ENCODE measurements around the gene DGKG.

DGKG gene

DNA sequence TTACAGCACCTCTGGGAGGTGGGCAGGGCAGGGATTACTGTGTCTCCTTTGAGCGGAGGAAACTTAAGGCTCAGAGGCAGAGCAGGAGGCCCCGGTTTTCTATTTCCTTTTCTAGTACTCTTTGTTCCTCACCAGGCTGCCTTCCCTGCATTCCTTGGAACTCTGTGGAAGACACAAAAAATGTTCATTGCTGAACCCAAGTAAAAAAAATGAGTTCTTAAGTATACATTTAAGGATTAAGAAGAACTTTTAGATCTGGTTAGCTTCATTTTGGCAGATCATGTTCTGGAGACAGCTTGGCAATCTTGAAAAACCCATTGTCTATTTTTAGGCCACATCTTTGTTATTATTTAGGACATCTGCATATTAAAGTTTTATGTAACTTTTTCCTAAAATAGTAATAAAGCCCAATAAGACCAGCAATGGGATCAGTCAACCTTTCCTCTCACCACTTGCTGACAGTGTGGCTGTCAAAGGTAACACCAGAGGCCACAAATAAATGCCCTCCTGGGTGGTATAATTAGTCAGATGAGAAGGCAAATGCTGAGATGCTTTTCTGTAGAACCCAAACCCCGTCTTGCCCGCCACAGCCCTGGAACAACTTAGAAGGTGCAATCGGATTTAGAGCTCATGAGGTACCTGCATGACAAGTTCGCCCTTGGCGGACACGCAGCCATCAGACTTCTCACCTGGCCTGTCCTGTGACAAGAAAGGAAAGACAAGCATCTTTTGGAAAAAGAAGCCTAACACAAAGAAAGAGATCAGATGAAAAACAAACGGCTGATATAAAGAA, 97.2 kb downstream of the DGKG start:
- Histone ChIP-seq H3K9me2 (replicated peaks; ENCODE audit: control insufficient read depth, low read length) (no peaks in the 10 kb centered on the region), H3K4me2 (ENCODE audit: low read length) (no peak overlapping the region), H3K36me3 (ENCODE audit: control insufficient read depth, low read length) (no peaks in the 10 kb centered on the region), H3K27ac (ENCODE audit: low read depth, low read length) (no peak overlapping the region), H3K4me1 (ENCODE audit: control insufficient read depth, low read length) (peaks cover 2% of the 10 kb centered on the region; the same call in 1 of the 2 replicates), H3F3A (ENCODE audit: control insufficient read depth, insufficient read depth) (no peaks in the 10 kb centered on the region), H3K9me3 (ENCODE audit: control insufficient read depth, insufficient read depth, low read length) (no peaks in the 10 kb centered on the region), H3K79me2 (ENCODE audit: control insufficient read depth, low read length) (no peaks in the 10 kb centered on the region), H3K27me3 (ENCODE audit: control insufficient read depth, low read length) (peaks cover 4% of the 10 kb centered on the region), H4K20me1 (ENCODE audit: control insufficient read depth, insufficient read depth, low read depth, low read length) (no peaks in the 10 kb centered on the region), H3K4me3 (ENCODE audit: low read length) (no peak overlapping the region)
- TF ChIP-seq EZH2phosphoT487 (IDR thresholded peaks at IDR 0.05; ENCODE audit: borderline replicate concordance, low read length), result no peak
- no peak for TF ChIP-seq CTCF (IDR thresholded peaks at IDR 0.05; ENCODE audit: low read depth, low read length, poor library complexity, severe bottlenecking)

- H4K20me1 ChIP-seq (ENCODE audit: control insufficient read depth, insufficient read depth, low read depth, low read length), result no peaks in the 10 kb centered on the region
- H3K4me2 ChIP-seq (ENCODE audit: low read length), result no peak overlapping the region
- H3K4me1 ChIP-seq (ENCODE audit: control insufficient read depth, low read length), result peaks cover 4% of the 10 kb centered on the region; the same call in 1 of the 2 replicates
- no peaks in the 10 kb centered on the region for H3K36me3 ChIP-seq (ENCODE audit: control insufficient read depth, low read length)
- H3K9me2 ChIP-seq (replicated peaks; ENCODE audit: control insufficient read depth, low read length), result no peaks in the 10 kb centered on the region
- H3K4me3 ChIP-seq (ENCODE audit: low read length), result no peak overlapping the region
- H3K79me2 ChIP-seq (ENCODE audit: control insufficient read depth, low read length), result no peaks in the 10 kb centered on the region
- no peak overlapping the region for H3K27ac ChIP-seq (ENCODE audit: low read depth, low read length)
- H3F3A ChIP-seq (ENCODE audit: control insufficient read depth, insufficient read depth), result no peaks in the 10 kb centered on the region
- TF ChIP-seq EZH2phosphoT487 (IDR thresholded peaks at IDR 0.05; ENCODE audit: borderline replicate concordance, low read length), result no peak
- TF ChIP-seq CTCF (IDR thresholded peaks at IDR 0.05; ENCODE audit: low read depth, low read length, poor library complexity, severe bottlenecking), result peak; percentile 45
- H3K9me3 ChIP-seq (ENCODE audit: control insufficient read depth, insufficient read depth, low read length), result no peaks in the 10 kb centered on the region
- no peaks in the 10 kb centered on the region for H3K27me3 ChIP-seq (ENCODE audit: control insufficient read depth, low read length)
Observed at GRCh38 chr3:186261638-186262037, 100.4 kb downstream of the DGKG start.

DNA sequence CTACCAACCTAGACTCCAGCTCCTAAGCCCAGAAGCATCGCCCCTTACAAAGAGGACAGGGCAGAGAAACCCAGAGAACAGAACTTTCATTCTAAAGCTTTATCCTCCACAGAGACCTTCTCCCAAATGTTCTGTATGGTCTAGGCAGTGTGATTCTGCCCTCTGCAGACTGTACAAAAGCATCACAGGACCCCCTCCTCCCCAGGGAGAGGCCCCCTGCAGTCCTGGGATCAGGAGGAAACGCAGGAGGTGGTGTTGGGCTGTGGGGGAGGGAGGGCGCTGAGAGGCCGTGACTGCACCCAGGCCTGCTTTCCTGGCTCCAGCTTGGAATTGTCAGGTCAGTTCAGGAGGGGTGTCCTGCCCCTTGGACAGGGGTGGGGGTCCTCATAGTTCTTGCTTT, 101.3 kb downstream of the DGKG start:
- H3K9me3 ChIP-seq (ENCODE audit: control insufficient read depth, insufficient read depth, low read length), result no peaks in the 10 kb centered on the region
- no peaks in the 10 kb centered on the region for H3K36me3 ChIP-seq (ENCODE audit: control insufficient read depth, low read length)
- H3K79me2 ChIP-seq (ENCODE audit: control insufficient read depth, low read length), result no peaks in the 10 kb centered on the region
- no peaks in the 10 kb centered on the region for H3K9me2 ChIP-seq (replicated peaks; ENCODE audit: control insufficient read depth, low read length)
- TF ChIP-seq EZH2phosphoT487 (IDR thresholded peaks at IDR 0.05; ENCODE audit: borderline replicate concordance, low read length), result no peak
- TF ChIP-seq CTCF (IDR thresholded peaks at IDR 0.05; ENCODE audit: low read depth, low read length, poor library complexity, severe bottlenecking), result no peak
- no peak overlapping the region for H3K4me3 ChIP-seq (ENCODE audit: low read length)
- H3K4me1 ChIP-seq (ENCODE audit: control insufficient read depth, low read length), result peaks cover 12% of the 10 kb centered on the region
- H3F3A ChIP-seq (ENCODE audit: control insufficient read depth, insufficient read depth), result no peaks in the 10 kb centered on the region
- H3K27me3 ChIP-seq (ENCODE audit: control insufficient read depth, low read length), result no peaks in the 10 kb centered on the region
- H3K27ac ChIP-seq (ENCODE audit: low read depth, low read length), result no peak overlapping the region
- H3K4me2 ChIP-seq (ENCODE audit: low read length), result no peak overlapping the region
- H4K20me1 ChIP-seq (ENCODE audit: control insufficient read depth, insufficient read depth, low read depth, low read length), result no peaks in the 10 kb centered on the region
